ENCODE results near the gene TNP1.

The TNP1 gene

GRCh38 chr2:216856406-216857065, 3.3 kb downstream of the TNP1 start:
- ATAC-seq = no peak
- TF ChIP-seq GLIS3 (CRISPR knock-in tag; IDR thresholded peaks at IDR 0.05) (no peak), ZFP3 (CRISPR knock-in tag; IDR thresholded peaks at IDR 0.05) (no peak), ARNTL (CRISPR knock-in tag; IDR thresholded peaks at IDR 0.05; ENCODE audit: borderline replicate concordance, low read depth) (no peak), TOX (CRISPR knock-in tag; IDR thresholded peaks at IDR 0.05; ENCODE audit: borderline replicate concordance) (no peak), CSRNP3 (CRISPR knock-in tag; IDR thresholded peaks at IDR 0.05) (no peak), PATZ1 (CRISPR knock-in tag; IDR thresholded peaks at IDR 0.05; ENCODE audit: borderline replicate concordance) (no peak), TSHZ2 (CRISPR knock-in tag; IDR thresholded peaks at IDR 0.05) (no peak), ZC3H10 (CRISPR knock-in tag; IDR thresholded peaks at IDR 0.05) (no peak), CSDC2 (CRISPR knock-in tag; IDR thresholded peaks at IDR 0.05) (no peak), BACH2 (CRISPR knock-in tag; IDR thresholded peaks at IDR 0.05; ENCODE audit: borderline replicate concordance) (no peak), OSR1 (CRISPR knock-in tag; IDR thresholded peaks at IDR 0.05) (no peak), CREB5 (CRISPR knock-in tag; IDR thresholded peaks at IDR 0.05; ENCODE audit: low read depth) (no peak), ZFP30 (CRISPR knock-in tag; IDR thresholded peaks at IDR 0.05) (no peak), ESRRG (CRISPR knock-in tag; IDR thresholded peaks at IDR 0.05) (no peak), ISL1 (CRISPR knock-in tag; IDR thresholded peaks at IDR 0.05) (no peak), ZNF70 (CRISPR knock-in tag; IDR thresholded peaks at IDR 0.05) (no peak), RARB (CRISPR knock-in tag; IDR thresholded peaks at IDR 0.05) (no peak), SNAI2 (CRISPR knock-in tag; IDR thresholded peaks at IDR 0.05) (no peak), TCF4 (CRISPR knock-in tag; IDR thresholded peaks at IDR 0.05; ENCODE audit: borderline replicate concordance) (no peak), ZNF565 (CRISPR knock-in tag; conservative IDR thresholded peaks at IDR 0.05; ENCODE audit: low read depth) (no peak)

GRCh38 chr2:216855605-216856004, 4.3 kb downstream of the TNP1 start:
- no peak for ATAC-seq
- TF ChIP-seq PPARA (CRISPR knock-in tag; IDR thresholded peaks at IDR 0.05; ENCODE audit: borderline replicate concordance) (no peak), ZFP30 (CRISPR knock-in tag; IDR thresholded peaks at IDR 0.05) (no peak)

GRCh38 chr2:216855079-216855478, 4.8 kb downstream of the TNP1 start:
- ATAC-seq = no peak
- TF ChIP-seq ZFP30 (CRISPR knock-in tag; IDR thresholded peaks at IDR 0.05) (no peak), ZC3H10 (CRISPR knock-in tag; IDR thresholded peaks at IDR 0.05) (no peak), ARNTL (CRISPR knock-in tag; IDR thresholded peaks at IDR 0.05; ENCODE audit: borderline replicate concordance, low read depth) (no peak), ESRRG (CRISPR knock-in tag; IDR thresholded peaks at IDR 0.05) (no peak), PATZ1 (CRISPR knock-in tag; IDR thresholded peaks at IDR 0.05; ENCODE audit: borderline replicate concordance) (no peak), ZNF70 (CRISPR knock-in tag; IDR thresholded peaks at IDR 0.05) (no peak), POU6F1 (CRISPR knock-in tag; IDR thresholded peaks at IDR 0.05; ENCODE audit: borderline replicate concordance, low read depth) (no peak), PPARA (CRISPR knock-in tag; IDR thresholded peaks at IDR 0.05; ENCODE audit: borderline replicate concordance) (no peak)

All from SK-N-SH treated with all-trans-retinoic acid at 6 μM for 48 hours (cell line).